Osteoblast (primary cell): ENCODE measurements around the gene SAAL1. TPM values are rescaled to one million over a fixed set of nuclear protein-coding genes. Genes with fewer than 3 reads are reported as not detected.
A peak's percentile ranks its signal among the peaks of the same experiment; 100 is the strongest.

ENCODE experiments used
- DNase-seq: peaks from one replicate; pipeline ENCODE4 v3.0.0; 2011; ENCODE audit warnings: low spot score, mixed read lengths; ENCODE audit not compliant: insufficient read length; ENCODE audit errors: missing footprints
- H2AFZ ChIP-seq: 2 replicates; pipeline ENCODE4 v1.6.0; 2011; ENCODE audit warnings: mild to moderate bottlenecking, low read length
- H3K27ac ChIP-seq: 2 replicates; pipeline ENCODE4 v1.5.1; 2011; ENCODE audit warnings: mild to moderate bottlenecking, low read depth, low read length, moderate library complexity
- H3K27me3 ChIP-seq: 2 replicates; pipeline ENCODE4 v1.6.0; 2012; ENCODE audit warnings: mild to moderate bottlenecking, control low read depth, inconsistent platforms, low read length, moderate library complexity; ENCODE audit not compliant: insufficient read depth
- H3K36me3 ChIP-seq: 2 replicates; pipeline ENCODE4 v1.5.1; 2011; ENCODE audit warnings: mild to moderate bottlenecking, low read length, control low read depth, moderate library complexity; ENCODE audit not compliant: insufficient read depth
- H3K4me1 ChIP-seq: 2 replicates; pipeline ENCODE4 v1.5.1; 2011; ENCODE audit warnings: mild to moderate bottlenecking, low read length, control low read depth, moderate library complexity; ENCODE audit not compliant: insufficient read depth
- H3K4me2 ChIP-seq: 2 replicates; pipeline ENCODE4 v1.6.0; 2011; ENCODE audit warnings: mild to moderate bottlenecking, low read length; ENCODE audit not compliant: insufficient read depth
- H3K4me3 ChIP-seq: fragments of 200-600 bp; sonication (generic); 3 replicates; pipeline ENCODE4 v1.5.1; 2012; ENCODE audit warnings: mild to moderate bottlenecking, low read length, inconsistent platforms; ENCODE audit not compliant: insufficient read depth
- H3K79me2 ChIP-seq: 2 replicates; pipeline ENCODE4 v1.6.0; 2012; ENCODE audit warnings: mild to moderate bottlenecking, low read length, control low read depth, inconsistent platforms; ENCODE audit not compliant: insufficient read depth
- H3K9me3 ChIP-seq: 2 replicates; pipeline ENCODE4 v1.5.1; 2011; ENCODE audit warnings: low read depth, low read length, control low read depth
- H4K20me1 ChIP-seq: 2 replicates; pipeline ENCODE4 v1.6.0; 2012; ENCODE audit warnings: mild to moderate bottlenecking, low read length, control low read depth; ENCODE audit not compliant: insufficient read depth
- CTCF ChIP-seq: IDR thresholded peaks from 2 replicates; pipeline ENCODE4 v1.5.1; 2011; ENCODE audit warnings: mild to moderate bottlenecking, low read depth, low read length, moderate library complexity; ENCODE audit errors: extremely low read depth
- total RNA-seq: library from RNA; depleted of rRNA; stranded (reverse); fragments of >200 nt; gene quantifications from 2 replicates; pipeline ENCODE4 v1.2.3, GENCODE V29; 2012

SAAL1 gene
- total RNA-seq, 1 donor, result 15.6 TPM

GRCh38 chr11:18108254-18108653 is 2.4 kb upstream of the SAAL1 start:
- H3K9me3 ChIP-seq, result no peaks in the 10 kb centered on the region
- peaks cover 16% of the 10 kb centered on the region for H3K79me2 ChIP-seq
- H3K27ac ChIP-seq, result no peak overlapping the region
- H3K27me3 ChIP-seq, result peaks cover 5% of the 10 kb centered on the region
- no peak overlapping the region for H2AFZ ChIP-seq
- no peak for DNase-seq
- H3K36me3 ChIP-seq, result no peaks in the 10 kb centered on the region
- no peaks in the 10 kb centered on the region for H4K20me1 ChIP-seq
- no peak overlapping the region for H3K4me2 ChIP-seq
- H3K4me3 ChIP-seq, result no peak overlapping the region
- H3K4me1 ChIP-seq, result peaks cover 6% of the 10 kb centered on the region
- no peak for TF ChIP-seq CTCF

- Histone ChIP-seq H2AFZ (no peak overlapping the region), H3K27ac (no peak overlapping the region), H3K4me3 (no peak overlapping the region), H4K20me1 (no peaks in the 10 kb centered on the region), H3K9me3 (no peaks in the 10 kb centered on the region), H3K79me2 (peaks cover 16% of the 10 kb centered on the region), H3K27me3 (no peaks in the 10 kb centered on the region), H3K4me2 (peak overlapping the region; percentile 75), H3K36me3 (peaks cover 6% of the 10 kb centered on the region), H3K4me1 (peaks cover 6% of the 10 kb centered on the region)
- TF ChIP-seq CTCF, result no peak
- no peak for DNase-seq
Measured at GRCh38 chr11:18106688-18107087, 806 bp upstream of the SAAL1 start.

- peaks cover 6% of the 10 kb centered on the region for H3K4me1 ChIP-seq
- H3K27me3 ChIP-seq, result no peaks in the 10 kb centered on the region
- H4K20me1 ChIP-seq, result no peaks in the 10 kb centered on the region
- H3K79me2 ChIP-seq, result peaks cover 16% of the 10 kb centered on the region
- TF ChIP-seq CTCF, result no peak
- peak overlapping the region; percentile 96 for H2AFZ ChIP-seq
- DNase-seq, result no peak
- peaks cover 6% of the 10 kb centered on the region for H3K36me3 ChIP-seq
- peak overlapping the region; percentile 75 for H3K4me2 ChIP-seq
- peak overlapping the region; percentile 71 for H3K27ac ChIP-seq
- H3K9me3 ChIP-seq, result no peaks in the 10 kb centered on the region
- peak overlapping the region; percentile 97 for H3K4me3 ChIP-seq
Measured at GRCh38 chr11:18105086-18105801, 638 bp downstream of the SAAL1 start.

- no peak for DNase-seq
- Histone ChIP-seq H2AFZ (no peak overlapping the region), H3K79me2 (peaks cover 22% of the 10 kb centered on the region), H3K36me3 (peaks cover 6% of the 10 kb centered on the region), H3K4me2 (no peak overlapping the region), H3K9me3 (no peaks in the 10 kb centered on the region), H4K20me1 (peaks cover 4% of the 10 kb centered on the region), H3K27ac (no peak overlapping the region), H3K4me1 (peaks cover 6% of the 10 kb centered on the region), H3K4me3 (no peak overlapping the region), H3K27me3 (no peaks in the 10 kb centered on the region)
- TF ChIP-seq CTCF, result no peak
Measured at GRCh38 chr11:18100926-18101656, 4.8 kb downstream of the SAAL1 start.
